Neural progenitor cell (in vitro differentiated cells): ENCODE measurements around the gene CPS1. TPM values are rescaled to one million over a fixed set of nuclear protein-coding genes. Genes with fewer than 3 reads are reported as not detected.

Experiments
- DNase-seq: peaks from one replicate; pipeline ENCODE4 v3.0.0-alpha.2; 2016; ENCODE audit warnings: low spot score
- H2AFZ ChIP-seq: fragments of 200-600 bp; sonication (generic); replicated peaks from 2 replicates; pipeline ENCODE4 v1.6.1; 2016; ENCODE audit warnings: antibody characterized with exemption
- H3F3A ChIP-seq: fragments of 200-600 bp; sonication (generic); 2 replicates; pipeline ENCODE4 v1.6.1; 2016; ENCODE audit warnings: antibody characterized with exemption, low read depth
- H3K27ac ChIP-seq: fragments of 200-600 bp; sonication (generic); 2 replicates; pipeline ENCODE4 v1.5.1; 2016; ENCODE audit warnings: mild to moderate bottlenecking
- H3K27me3 ChIP-seq: fragments of 200-600 bp; sonication (generic); 2 replicates; pipeline ENCODE4 v1.6.1; 2016; ENCODE audit warnings: mild to moderate bottlenecking, moderate library complexity
- H3K36me3 ChIP-seq: fragments of 200-600 bp; sonication (generic); 2 replicates; pipeline ENCODE4 v1.5.1; 2016
- H3K4me1 ChIP-seq: fragments of 200-600 bp; sonication (generic); 2 replicates; pipeline ENCODE4 v1.6.1; 2016; ENCODE audit warnings: mixed run types
- H3K4me2 ChIP-seq: fragments of 200-600 bp; sonication (generic); 2 replicates; pipeline ENCODE4 v1.6.1; 2016
- H3K4me3 ChIP-seq: fragments of 200-600 bp; sonication (generic); 2 replicates; pipeline ENCODE4 v1.5.1; 2016
- H3K79me2 ChIP-seq: fragments of 200-600 bp; sonication (generic); 2 replicates; pipeline ENCODE4 v1.6.1; 2016; ENCODE audit warnings: low read depth
- H3K9ac ChIP-seq: fragments of 200-600 bp; sonication (generic); 2 replicates; pipeline ENCODE4 v1.6.1; 2016
- H3K9me3 ChIP-seq: fragments of 200-600 bp; sonication (generic); 2 replicates; pipeline ENCODE4 v1.5.1; 2016; ENCODE audit warnings: low read depth
- H4K20me1 ChIP-seq: fragments of 200-600 bp; sonication (generic); 2 replicates; pipeline ENCODE4 v1.6.1; 2016; ENCODE audit warnings: low read depth
- H3K27ac Mint-ChIP-seq: 3 replicates; pipeline ENCODE4 v1.8.0; 2021; ENCODE audit warnings: mixed read lengths
- H3K27me3 Mint-ChIP-seq: 2 replicates; pipeline ENCODE4 v1.8.0; 2022; ENCODE audit warnings: low read depth, mild to moderate bottlenecking, inconsistent platforms, moderate library complexity, mixed read lengths; ENCODE audit not compliant: insufficient read depth
- H3K36me3 Mint-ChIP-seq: 3 replicates; pipeline ENCODE4 v1.8.0; 2021; ENCODE audit warnings: mixed read lengths
- H3K4me1 Mint-ChIP-seq: 3 replicates; pipeline ENCODE4 v1.8.0; 2021; ENCODE audit warnings: mixed read lengths
- H3K4me3 Mint-ChIP-seq: 3 replicates; pipeline ENCODE4 v1.8.0; 2021; ENCODE audit warnings: mild to moderate bottlenecking, moderate library complexity, mixed read lengths
- H3K9me3 Mint-ChIP-seq: 3 replicates; pipeline ENCODE4 v1.8.0; 2020; ENCODE audit warnings: mixed read lengths
- EZH2 ChIP-seq: fragments of 200-600 bp; sonication (generic); IDR thresholded peaks from 2 replicates; pipeline ENCODE4 v1.6.1; 2017; ENCODE audit warnings: antibody characterized with exemption, mild to moderate bottlenecking, moderate library complexity
- EZH2phosphoT487 ChIP-seq: fragments of 200-600 bp; sonication (generic); IDR thresholded peaks from 2 replicates; pipeline ENCODE4 v1.6.1; 2017; ENCODE audit warnings: antibody characterized with exemption
- total RNA-seq: library from RNA; depleted of rRNA; stranded (reverse); fragments of >200 nt; gene quantifications from 2 replicates; pipeline ENCODE4 v1.2.3, GENCODE V29; 2015; ENCODE audit warnings: low replicate concordance
- TF ChIP-seq, protein P1 (sequence below): fragments of 200-600 bp; sonication (generic); IDR thresholded peaks from 2 replicates; pipeline ENCODE4 v1.5.1; 2017; ENCODE audit warnings: antibody characterized with exemption, mild to moderate bottlenecking

The CPS1 gene
- total RNA-seq, 1 donor from 2014 or later = 86.8 TPM

- no peak overlapping the region for H3K4me3 Mint-ChIP-seq
- H3K9me3 Mint-ChIP-seq = peaks cover 2% of the 10 kb centered on the region
- Histone ChIP-seq H3K9ac (no peak overlapping the region), H3K9me3 (no peaks in the 10 kb centered on the region), H3K4me3 (no peak overlapping the region), H3K4me1 (no peaks in the 10 kb centered on the region), H3K36me3 (no peaks in the 10 kb centered on the region), H3K4me2 (no peak overlapping the region), H3K27me3 (no peaks in the 10 kb centered on the region), H3K79me2 (no peaks in the 10 kb centered on the region), H4K20me1 (no peaks in the 10 kb centered on the region), H2AFZ (no peak overlapping the region), H3K27ac (no peak overlapping the region), H3F3A (no peaks in the 10 kb centered on the region)
- H3K27me3 Mint-ChIP-seq = peaks cover 2% of the 10 kb centered on the region
- H3K27ac Mint-ChIP-seq = no peak overlapping the region
- no peak for TF ChIP-seq EZH2phosphoT487
- TF ChIP-seq EZH2 = no peak
- TF ChIP-seq, protein P1, sequence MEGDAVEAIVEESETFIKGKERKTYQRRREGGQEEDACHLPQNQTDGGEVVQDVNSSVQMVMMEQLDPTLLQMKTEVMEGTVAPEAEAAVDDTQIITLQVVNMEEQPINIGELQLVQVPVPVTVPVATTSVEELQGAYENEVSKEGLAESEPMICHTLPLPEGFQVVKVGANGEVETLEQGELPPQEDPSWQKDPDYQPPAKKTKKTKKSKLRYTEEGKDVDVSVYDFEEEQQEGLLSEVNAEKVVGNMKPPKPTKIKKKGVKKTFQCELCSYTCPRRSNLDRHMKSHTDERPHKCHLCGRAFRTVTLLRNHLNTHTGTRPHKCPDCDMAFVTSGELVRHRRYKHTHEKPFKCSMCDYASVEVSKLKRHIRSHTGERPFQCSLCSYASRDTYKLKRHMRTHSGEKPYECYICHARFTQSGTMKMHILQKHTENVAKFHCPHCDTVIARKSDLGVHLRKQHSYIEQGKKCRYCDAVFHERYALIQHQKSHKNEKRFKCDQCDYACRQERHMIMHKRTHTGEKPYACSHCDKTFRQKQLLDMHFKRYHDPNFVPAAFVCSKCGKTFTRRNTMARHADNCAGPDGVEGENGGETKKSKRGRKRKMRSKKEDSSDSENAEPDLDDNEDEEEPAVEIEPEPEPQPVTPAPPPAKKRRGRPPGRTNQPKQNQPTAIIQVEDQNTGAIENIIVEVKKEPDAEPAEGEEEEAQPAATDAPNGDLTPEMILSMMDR = no peak
- no peaks in the 10 kb centered on the region for H3K4me1 Mint-ChIP-seq
- DNase-seq = no peak
- H3K36me3 Mint-ChIP-seq = no peaks in the 10 kb centered on the region
Observed at GRCh38 chr2:210671065-210671464, 114.7 kb downstream of the CPS1 start.

DNA sequence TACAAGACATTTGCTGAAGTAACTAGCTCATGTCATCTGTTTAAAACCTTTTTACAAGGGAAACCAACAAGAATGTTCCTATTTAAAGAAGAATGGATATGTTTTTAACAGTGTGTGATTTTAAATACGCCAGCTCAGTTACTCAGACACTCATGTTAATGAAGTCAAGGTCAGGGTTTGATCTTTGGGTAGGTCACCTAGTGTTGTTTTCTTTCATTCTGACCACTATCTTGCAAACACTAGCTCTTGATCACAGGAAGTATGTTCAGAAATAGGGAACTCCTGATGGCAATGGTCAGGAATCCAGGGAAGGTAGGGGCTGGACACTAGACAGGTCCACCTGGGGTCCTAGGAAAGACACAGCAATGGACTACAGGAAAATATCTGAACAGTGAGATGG is 116.7 kb downstream of the CPS1 start:
- H3K4me1 Mint-ChIP-seq = no peaks in the 10 kb centered on the region
- H3K4me2 ChIP-seq = no peak overlapping the region
- H3K27ac Mint-ChIP-seq = no peak overlapping the region
- no peaks in the 10 kb centered on the region for H3K36me3 ChIP-seq
- no peaks in the 10 kb centered on the region for H3K9me3 ChIP-seq
- no peaks in the 10 kb centered on the region for H3K4me1 ChIP-seq
- no peak for TF ChIP-seq EZH2phosphoT487
- TF ChIP-seq, protein P1 = no peak
- TF ChIP-seq EZH2 = no peak
- H3K36me3 Mint-ChIP-seq = peaks cover 1% of the 10 kb centered on the region
- no peak overlapping the region for H3K4me3 ChIP-seq
- H3K9me3 Mint-ChIP-seq = no peaks in the 10 kb centered on the region
- H3K27me3 ChIP-seq = no peaks in the 10 kb centered on the region
- H3K4me3 Mint-ChIP-seq = no peak overlapping the region
- H3K9ac ChIP-seq = no peak overlapping the region
- H3K27ac ChIP-seq = no peak overlapping the region
- H2AFZ ChIP-seq = no peak overlapping the region
- no peaks in the 10 kb centered on the region for H3K79me2 ChIP-seq
- DNase-seq = no peak
- no peaks in the 10 kb centered on the region for H4K20me1 ChIP-seq
- H3K27me3 Mint-ChIP-seq = peaks cover under 1% of the 10 kb centered on the region
- no peaks in the 10 kb centered on the region for H3F3A ChIP-seq

DNA sequence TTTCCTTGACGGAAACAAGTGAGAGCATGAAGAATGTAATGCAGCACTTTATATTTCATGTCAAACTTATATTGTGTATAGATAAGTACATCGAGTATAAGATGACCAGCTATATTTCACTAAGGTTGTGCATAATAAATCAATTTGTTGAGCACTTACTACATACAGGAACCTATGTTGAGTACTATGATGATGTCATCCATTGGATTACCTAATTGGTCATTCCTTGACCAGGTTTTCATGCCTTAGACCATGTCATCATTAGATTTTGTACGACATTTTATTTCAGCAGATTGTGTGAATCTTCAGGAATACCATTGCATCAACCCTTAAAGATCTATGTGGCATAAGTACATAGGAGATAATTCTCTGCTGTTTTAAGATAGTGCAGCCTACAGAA is 119.7 kb downstream of the CPS1 start:
- Histone ChIP-seq H3K27ac (no peak overlapping the region), H3F3A (no peaks in the 10 kb centered on the region), H4K20me1 (no peaks in the 10 kb centered on the region), H3K9ac (no peak overlapping the region), H2AFZ (no peak overlapping the region), H3K4me2 (no peak overlapping the region), H3K79me2 (no peaks in the 10 kb centered on the region), H3K27me3 (no peaks in the 10 kb centered on the region), H3K4me3 (no peak overlapping the region), H3K36me3 (no peaks in the 10 kb centered on the region), H3K9me3 (no peaks in the 10 kb centered on the region), H3K4me1 (no peaks in the 10 kb centered on the region)
- Mint-ChIP-seq H3K27ac (no peak overlapping the region), H3K9me3 (no peaks in the 10 kb centered on the region), H3K36me3 (peaks cover 2% of the 10 kb centered on the region), H3K4me3 (no peak overlapping the region), H3K27me3 (no peaks in the 10 kb centered on the region), H3K4me1 (no peaks in the 10 kb centered on the region)
- TF ChIP-seq, protein P1 = no peak
- TF ChIP-seq EZH2phosphoT487 = no peak
- TF ChIP-seq EZH2 = no peak
- DNase-seq = no peak

- Histone ChIP-seq H3K9me3 (no peaks in the 10 kb centered on the region), H3F3A (no peaks in the 10 kb centered on the region), H2AFZ (no peak overlapping the region), H3K27ac (no peak overlapping the region), H3K4me1 (no peaks in the 10 kb centered on the region), H3K4me2 (no peak overlapping the region), H3K9ac (no peak overlapping the region), H4K20me1 (no peaks in the 10 kb centered on the region), H3K79me2 (no peaks in the 10 kb centered on the region), H3K27me3 (no peaks in the 10 kb centered on the region), H3K4me3 (no peak overlapping the region), H3K36me3 (no peaks in the 10 kb centered on the region)
- no peaks in the 10 kb centered on the region for H3K9me3 Mint-ChIP-seq
- H3K27me3 Mint-ChIP-seq = no peaks in the 10 kb centered on the region
- H3K36me3 Mint-ChIP-seq = peaks cover 2% of the 10 kb centered on the region
- no peak overlapping the region for H3K4me3 Mint-ChIP-seq
- H3K27ac Mint-ChIP-seq = no peak overlapping the region
- DNase-seq = no peak
- no peak for TF ChIP-seq EZH2phosphoT487
- TF ChIP-seq EZH2 = no peak
- TF ChIP-seq, protein P1 = no peak
- H3K4me1 Mint-ChIP-seq = no peaks in the 10 kb centered on the region
Observed at GRCh38 chr2:210681491-210681890, 125.1 kb downstream of the CPS1 start.
